GM12891 (cell line): ENCODE results near the gene LILRB5.
"Not testable (repeated sequence)": the region's sequence is repeated elsewhere in the genome, so short reads cannot be mapped to it uniquely, and the experiment has no call there.

ENCODE experiments used
- POLR2A ChIP-seq: IDR thresholded peaks from 2 replicates; pipeline ENCODE4 v1.6.1; 2011; ENCODE audit warnings: low read depth, low read length, control low read depth
- TAF1 ChIP-seq: IDR thresholded peaks from 2 replicates; pipeline ENCODE4 v1.6.1; 2011; ENCODE audit warnings: low read depth, low read length, control low read depth

DNA sequence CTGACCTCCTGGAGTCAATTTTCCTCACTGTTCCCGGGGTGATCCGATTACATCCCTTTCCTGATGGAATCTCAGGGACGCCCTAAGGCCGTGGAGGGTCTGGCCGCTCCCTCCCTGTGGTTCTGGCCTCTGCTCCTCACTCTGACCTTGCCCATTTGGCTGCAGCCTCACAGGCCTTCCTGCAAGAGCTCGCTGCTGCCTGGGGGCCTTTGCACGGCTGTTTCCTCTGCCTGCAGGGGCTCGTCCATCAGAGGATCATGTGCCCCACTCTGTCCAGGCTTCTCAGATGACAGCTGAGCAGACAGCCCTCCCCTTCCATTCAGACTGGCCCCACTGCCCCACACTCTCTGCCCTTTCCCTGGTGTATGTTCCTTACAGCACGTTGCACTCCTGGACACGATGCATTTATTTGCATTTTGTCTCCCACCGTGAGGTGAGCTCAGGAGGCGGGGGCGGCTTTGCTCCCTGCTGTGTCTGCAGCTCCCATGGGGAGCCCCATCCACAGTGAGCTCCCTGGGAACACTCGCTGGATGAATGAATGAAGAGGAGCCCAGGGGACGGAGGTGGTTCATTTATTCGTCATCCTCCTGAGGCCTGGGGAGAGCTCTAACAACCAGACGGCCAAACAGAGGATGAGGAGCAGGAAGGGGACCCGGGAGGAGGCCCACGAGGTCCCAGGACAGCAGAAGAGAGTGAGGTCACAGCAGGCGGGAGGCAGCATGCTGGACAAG, 39.4 kb downstream of the LILRB5 start:
- not testable (repeated sequence) for TF ChIP-seq TAF1, POLR2A
